ENCODE measurements around the gene CRISP1. TPM values are rescaled to one million over a fixed set of nuclear protein-coding genes. Genes with fewer than 3 reads are reported as not detected.

CRISP1 gene
- total and polyA plus RNA-seq, 4 experiments from 2014 or later = not detected

DNA sequence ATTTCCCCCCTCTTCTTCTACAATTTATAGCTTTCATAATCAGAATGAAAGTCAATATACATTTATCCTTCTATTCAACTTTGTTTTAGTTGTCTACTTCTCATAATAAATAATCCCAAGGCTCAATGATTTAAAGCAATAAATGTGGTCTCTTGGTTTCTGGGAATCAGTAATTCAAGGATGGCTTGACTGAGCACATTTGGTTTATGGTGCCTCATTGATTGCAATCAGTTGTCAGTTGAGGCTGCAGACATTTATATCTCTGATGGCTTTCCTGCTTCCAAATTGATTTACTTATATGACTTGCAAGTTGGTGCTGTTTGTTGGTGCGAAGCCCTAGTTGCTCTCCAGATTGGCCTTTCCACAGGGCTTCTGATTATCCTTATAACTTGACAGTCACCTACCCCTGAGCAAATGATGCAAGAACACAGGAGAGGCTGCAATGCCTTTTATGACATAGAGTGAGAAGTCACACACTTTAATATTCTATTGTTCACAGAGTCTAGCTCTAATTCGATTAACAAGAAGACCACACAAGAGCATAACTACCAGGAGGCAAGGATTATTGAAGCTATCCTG, 2.7 kb upstream of the CRISP1 start:
- Histone ChIP-seq H3K27ac (ENCODE audit: low read depth, low read length) (no peak overlapping the region), H3K36me3 (ENCODE audit: insufficient read depth, low read length) (no peaks in the 10 kb centered on the region), H3K27me3 (ENCODE audit: insufficient read depth, low read length) (no peaks in the 10 kb centered on the region), H3K4me1 (ENCODE audit: insufficient read depth, low read length) (no peaks in the 10 kb centered on the region), H3K4me3 (ENCODE audit: low read length in 2 of 2) (no peak overlapping the region), H3K9me3 (ENCODE audit: control insufficient read depth in 1 of 2, low read length in 2 of 2) (no peaks in the 10 kb centered on the region)
- Mint-ChIP-seq H3K36me3 (no peaks in the 10 kb centered on the region), H3K9me3 (peaks cover 0 to 8% (median 6%) of the 10 kb centered on the region in 8 donors), H3K4me1 (no peaks in the 10 kb centered on the region), H3K4me3 (no peak overlapping the region), H3K27me3 (no peaks in the 10 kb centered on the region), H3K27ac (no peak overlapping the region)
- ChIA-PET CTCF (ENCODE audit: partially characterized antibody) (no interaction called here), POLR2A (ENCODE audit: partially characterized antibody) (no interaction called here)
- intact Hi-C loops (cut with micrococcal nuclease) = no loop called here
- no peak for DNase-seq

DNA sequence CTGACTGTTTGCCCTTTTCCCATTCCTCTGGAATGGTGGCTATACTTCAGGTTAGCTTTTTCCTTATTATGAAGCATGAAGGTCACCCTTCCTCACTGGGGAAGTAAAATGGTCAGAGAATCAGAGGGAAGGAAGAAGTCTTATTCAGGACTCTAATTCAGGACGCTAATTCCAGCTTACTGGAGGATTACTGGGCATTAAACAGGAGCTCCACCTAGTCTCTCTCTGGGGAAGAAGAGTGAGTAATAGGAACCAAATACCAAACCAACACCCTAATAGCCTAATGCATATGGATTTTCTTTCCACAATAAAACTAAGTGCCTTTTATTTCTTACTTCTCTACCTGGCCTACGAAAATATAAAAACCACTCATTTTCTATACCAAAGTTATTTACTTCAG, 10.1 kb downstream of the CRISP1 start:
- peaks cover 0 to 4% (median 0%) of the 10 kb centered on the region in 8 donors for H3K9me3 Mint-ChIP-seq
- H3K27ac Mint-ChIP-seq = no peak overlapping the region
- Histone ChIP-seq H3K27me3 (ENCODE audit: insufficient read depth, low read length) (no peaks in the 10 kb centered on the region), H3K4me3 (ENCODE audit: low read length in 2 of 2) (no peak overlapping the region), H3K4me1 (ENCODE audit: insufficient read depth, low read length) (no peaks in the 10 kb centered on the region), H3K36me3 (ENCODE audit: insufficient read depth, low read length) (no peaks in the 10 kb centered on the region), H3K9me3 (ENCODE audit: control insufficient read depth in 1 of 2, low read length in 2 of 2) (no peaks in the 10 kb centered on the region), H3K27ac (ENCODE audit: low read depth, low read length) (no peak overlapping the region)
- no peaks in the 10 kb centered on the region for H3K36me3 Mint-ChIP-seq
- no peak overlapping the region for H3K4me3 Mint-ChIP-seq
- DNase-seq = no peak
- intact Hi-C loops (cut with micrococcal nuclease) = no loop called here
- H3K27me3 Mint-ChIP-seq = no peaks in the 10 kb centered on the region
- ChIA-PET POLR2A (ENCODE audit: partially characterized antibody) (no interaction called here), CTCF (ENCODE audit: partially characterized antibody) (no interaction called here)
- H3K4me1 Mint-ChIP-seq = no peaks in the 10 kb centered on the region

DNA sequence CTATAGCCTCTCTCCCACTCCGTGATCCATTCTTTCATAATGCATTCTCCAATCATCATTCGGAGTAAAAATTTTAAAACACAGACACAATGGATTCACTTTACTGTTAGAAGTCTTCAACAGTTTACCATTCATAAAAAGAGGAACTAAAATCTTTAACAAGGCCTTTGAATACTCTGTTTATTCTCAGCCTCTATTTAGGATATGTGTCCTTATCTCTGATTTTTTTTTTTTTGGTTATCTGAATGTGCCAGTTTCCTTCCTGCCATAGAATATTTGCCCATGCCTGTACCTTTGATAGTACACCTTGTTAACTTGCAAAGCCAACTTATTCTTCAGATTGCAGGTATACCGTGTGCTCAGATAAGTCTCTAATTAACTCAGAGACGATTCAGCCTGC, 11.1 kb downstream of the CRISP1 start:
- no peak overlapping the region for H3K4me3 Mint-ChIP-seq
- no peaks in the 10 kb centered on the region for H3K27me3 Mint-ChIP-seq
- H3K4me1 Mint-ChIP-seq = no peaks in the 10 kb centered on the region
- no peak overlapping the region for H3K4me3 ChIP-seq (ENCODE audit: low read length in 2 of 2)
- ChIA-PET POLR2A (ENCODE audit: partially characterized antibody) (no interaction called here), CTCF (ENCODE audit: partially characterized antibody) (no interaction called here)
- H3K36me3 Mint-ChIP-seq = no peaks in the 10 kb centered on the region
- no peaks in the 10 kb centered on the region for H3K36me3 ChIP-seq (ENCODE audit: insufficient read depth, low read length)
- no peaks in the 10 kb centered on the region for H3K27me3 ChIP-seq (ENCODE audit: insufficient read depth, low read length)
- no peaks in the 10 kb centered on the region for H3K4me1 ChIP-seq (ENCODE audit: insufficient read depth, low read length)
- no peak overlapping the region for H3K27ac Mint-ChIP-seq
- no peak overlapping the region for H3K27ac ChIP-seq (ENCODE audit: low read depth, low read length)
- DNase-seq = no peak
- H3K9me3 Mint-ChIP-seq = peaks cover 0 to 4% (median 0%) of the 10 kb centered on the region in 8 donors
- no peaks in the 10 kb centered on the region for H3K9me3 ChIP-seq (ENCODE audit: control insufficient read depth in 1 of 2, low read length in 2 of 2)
- intact Hi-C loops (cut with micrococcal nuclease) = no loop called here

DNA sequence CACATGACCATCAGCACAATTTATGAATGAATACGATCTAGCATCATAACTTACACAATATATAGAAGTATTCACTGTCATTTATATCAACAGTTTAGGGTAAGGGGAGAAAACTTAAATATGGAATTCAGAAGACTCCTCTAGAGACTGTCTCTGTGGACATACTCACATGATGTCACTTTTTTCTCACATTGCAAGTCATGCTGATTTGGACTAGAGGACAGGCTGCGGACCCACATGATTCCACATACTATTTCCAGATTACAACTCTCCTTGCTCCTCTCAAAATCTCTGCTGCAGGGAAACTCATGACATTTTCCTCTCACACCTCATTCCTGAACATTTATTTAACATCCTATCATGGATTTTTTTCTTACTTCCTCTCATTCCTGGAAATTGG, 13.4 kb downstream of the CRISP1 start:
- Mint-ChIP-seq H3K36me3 (no peaks in the 10 kb centered on the region), H3K27ac (no peak overlapping the region), H3K4me1 (no peaks in the 10 kb centered on the region), H3K27me3 (peaks cover 0 to 1% of the 10 kb centered on the region in 2 donors), H3K9me3 (no peaks in the 10 kb centered on the region), H3K4me3 (no peak overlapping the region)
- Histone ChIP-seq H3K4me3 (ENCODE audit: low read length in 2 of 2) (no peak overlapping the region), H3K27ac (ENCODE audit: low read depth, low read length) (no peak overlapping the region), H3K27me3 (ENCODE audit: insufficient read depth, low read length) (no peaks in the 10 kb centered on the region), H3K36me3 (ENCODE audit: insufficient read depth, low read length) (no peaks in the 10 kb centered on the region), H3K9me3 (ENCODE audit: control insufficient read depth in 1 of 2, low read length in 2 of 2) (no peaks in the 10 kb centered on the region), H3K4me1 (ENCODE audit: insufficient read depth, low read length) (no peaks in the 10 kb centered on the region)
- intact Hi-C loops (cut with micrococcal nuclease) = no loop called here
- CTCF ChIA-PET (ENCODE audit: partially characterized antibody) = no interaction called here
- no peak for DNase-seq
- POLR2A ChIA-PET (ENCODE audit: partially characterized antibody) = no interaction called here

DNA sequence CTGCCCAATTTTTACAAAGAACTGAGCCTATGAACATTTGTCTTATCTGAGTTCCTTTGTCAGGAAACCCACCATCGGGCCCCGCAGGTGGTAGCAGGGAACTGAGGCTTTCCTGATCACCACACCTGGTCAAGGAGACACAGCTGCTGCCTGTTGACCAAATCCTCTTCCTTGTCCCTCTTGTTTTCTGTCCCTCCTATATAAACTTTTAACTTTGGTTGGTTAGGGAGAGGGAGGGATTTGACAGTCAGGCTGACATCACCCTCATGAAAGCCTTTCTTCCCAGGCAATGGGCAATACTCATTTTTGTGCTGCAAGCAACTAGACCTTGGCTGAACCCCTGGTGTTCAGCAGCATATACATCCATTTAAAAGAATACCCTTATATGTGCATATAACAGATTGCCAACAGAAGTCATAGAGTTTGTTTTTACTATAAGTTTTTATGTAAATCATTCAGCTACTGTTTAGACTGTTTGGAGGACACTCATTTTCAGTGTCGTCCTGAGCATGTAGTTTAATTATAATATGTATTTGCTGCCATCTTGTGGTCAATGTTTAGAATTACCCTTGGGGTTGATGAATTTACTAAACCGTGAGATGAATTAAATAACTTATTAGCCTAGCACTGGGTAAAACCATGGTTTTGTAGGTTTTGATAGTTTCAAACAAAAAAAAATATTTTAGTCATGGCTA, 17.0 kb downstream of the CRISP1 start:
- Mint-ChIP-seq H3K4me3 (no peak overlapping the region), H3K27me3 (peaks cover 0 to 1% of the 10 kb centered on the region in 2 donors), H3K9me3 (peaks cover 0 to 1% (median 0%) of the 10 kb centered on the region in 8 donors), H3K36me3 (no peaks in the 10 kb centered on the region), H3K27ac (no peak overlapping the region), H3K4me1 (no peaks in the 10 kb centered on the region)
- DNase-seq = peak in 4 of 5 donors; percentile 11 to 24 (median 18)
- H3K27ac ChIP-seq (ENCODE audit: low read depth, low read length) = no peak overlapping the region
- H3K27me3 ChIP-seq (ENCODE audit: insufficient read depth, low read length) = no peaks in the 10 kb centered on the region
- H3K4me1 ChIP-seq (ENCODE audit: insufficient read depth, low read length) = no peaks in the 10 kb centered on the region
- no peak overlapping the region for H3K4me3 ChIP-seq (ENCODE audit: low read length in 2 of 2)
- intact Hi-C loops (cut with micrococcal nuclease) = no loop called here
- no peaks in the 10 kb centered on the region for H3K36me3 ChIP-seq (ENCODE audit: insufficient read depth, low read length)
- H3K9me3 ChIP-seq (ENCODE audit: control insufficient read depth in 1 of 2, low read length in 2 of 2) = no peaks in the 10 kb centered on the region
- ChIA-PET CTCF (ENCODE audit: partially characterized antibody) (interaction anchor here (0.6 to 2.2 kb wide), 3 partner anchors 9 to 389 kb away, joined by 3 to 7 read pairs (median 3); no protein-coding TSS in a partner anchor), POLR2A (ENCODE audit: partially characterized antibody) (no interaction called here)

DNA sequence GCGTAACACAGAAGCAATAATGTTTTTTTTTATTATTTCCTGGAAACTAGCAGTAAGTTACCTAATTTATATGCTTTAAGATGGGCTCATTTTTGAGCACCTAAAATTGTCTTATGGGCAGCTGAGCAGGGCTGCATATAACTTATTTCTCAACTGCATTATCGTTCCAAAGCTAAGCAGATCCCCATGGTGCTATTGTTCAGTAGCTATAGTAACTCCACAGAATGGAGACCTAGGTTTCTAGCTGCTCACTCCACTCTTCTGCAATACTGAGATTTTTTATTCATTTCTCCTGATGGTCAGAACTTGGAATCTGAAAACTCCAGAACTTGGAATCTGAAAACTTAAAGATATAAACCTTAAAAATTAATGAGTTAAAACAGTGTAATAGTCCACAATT, 18.7 kb downstream of the CRISP1 start:
- Mint-ChIP-seq H3K36me3 (no peaks in the 10 kb centered on the region), H3K4me3 (no peak overlapping the region), H3K9me3 (peaks cover 0 to 1% (median 0%) of the 10 kb centered on the region in 8 donors), H3K27ac (no peak overlapping the region), H3K4me1 (no peaks in the 10 kb centered on the region), H3K27me3 (peaks cover 0 to 1% of the 10 kb centered on the region in 2 donors)
- H3K27ac ChIP-seq (ENCODE audit: low read depth, low read length) = no peak overlapping the region
- no peak overlapping the region for H3K4me3 ChIP-seq (ENCODE audit: low read length in 2 of 2)
- H3K27me3 ChIP-seq (ENCODE audit: insufficient read depth, low read length) = no peaks in the 10 kb centered on the region
- ChIA-PET CTCF (ENCODE audit: partially characterized antibody) (no interaction called here), POLR2A (ENCODE audit: partially characterized antibody) (no interaction called here)
- no peaks in the 10 kb centered on the region for H3K9me3 ChIP-seq (ENCODE audit: control insufficient read depth in 1 of 2, low read length in 2 of 2)
- DNase-seq = no peak
- intact Hi-C loops (cut with micrococcal nuclease) = no loop called here
- no peaks in the 10 kb centered on the region for H3K36me3 ChIP-seq (ENCODE audit: insufficient read depth, low read length)
- no peaks in the 10 kb centered on the region for H3K4me1 ChIP-seq (ENCODE audit: insufficient read depth, low read length)

DNA sequence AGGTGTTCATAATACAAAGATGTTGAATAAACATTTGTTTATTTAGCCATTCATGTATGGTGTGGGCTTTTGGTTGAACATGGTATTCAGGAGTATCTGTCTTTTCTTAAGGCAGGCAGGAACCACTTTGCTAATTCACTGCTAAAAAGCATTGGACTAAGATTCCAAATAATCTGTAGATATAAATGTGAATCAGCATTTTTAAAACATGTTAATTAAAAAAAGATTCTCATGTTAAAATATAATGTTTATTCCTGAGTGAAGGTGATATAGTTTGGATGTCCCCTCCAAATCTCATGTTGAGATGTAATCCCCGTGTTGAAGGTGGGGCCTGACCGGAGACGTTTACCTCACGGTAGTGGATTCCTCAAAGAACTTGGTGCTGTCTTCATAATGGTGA, 19.3 kb downstream of the CRISP1 start:
- no peak overlapping the region for H3K4me3 Mint-ChIP-seq
- intact Hi-C loops (cut with micrococcal nuclease) = no loop called here
- peaks cover 0 to 1% (median 0%) of the 10 kb centered on the region in 8 donors for H3K9me3 Mint-ChIP-seq
- POLR2A ChIA-PET (ENCODE audit: partially characterized antibody) = no interaction called here
- DNase-seq = no peak
- H3K4me3 ChIP-seq (ENCODE audit: low read length in 2 of 2) = no peak overlapping the region
- no peak overlapping the region for H3K27ac Mint-ChIP-seq
- no peaks in the 10 kb centered on the region for H3K36me3 ChIP-seq (ENCODE audit: insufficient read depth, low read length)
- CTCF ChIA-PET (ENCODE audit: partially characterized antibody) = no interaction called here
- no peak overlapping the region for H3K27ac ChIP-seq (ENCODE audit: low read depth, low read length)
- H3K36me3 Mint-ChIP-seq = no peaks in the 10 kb centered on the region
- no peaks in the 10 kb centered on the region for H3K9me3 ChIP-seq (ENCODE audit: control insufficient read depth in 1 of 2, low read length in 2 of 2)
- peaks cover 1% of the 10 kb centered on the region in 2 donors for H3K27me3 Mint-ChIP-seq
- no peaks in the 10 kb centered on the region for H3K27me3 ChIP-seq (ENCODE audit: insufficient read depth, low read length)
- no peaks in the 10 kb centered on the region for H3K4me1 ChIP-seq (ENCODE audit: insufficient read depth, low read length)
- H3K4me1 Mint-ChIP-seq = no peaks in the 10 kb centered on the region

Data from CD4-positive, alpha-beta memory T cell (primary cell).